ENCODE measurements around the gene HIC1.

GRCh38 chr17:2061441-2061958, 6.6 kb downstream of the HIC1 start:
- no peak for TF ChIP-seq CTCF (IDR thresholded peaks at IDR 0.05)
- no peak for TF ChIP-seq POLR2A (IDR thresholded peaks at IDR 0.05)
